GM13976 (cell line): Measurements from ENCODE around the gene CAB39L.

Experiments
- DNase-seq: peaks from one replicate; pipeline ENCODE4 v3.0.0; 2012; ENCODE audit warnings: low spot score
- CTCF ChIP-seq: IDR thresholded peaks from 2 replicates; pipeline ENCODE4 v1.5.1; 2012; ENCODE audit warnings: borderline replicate concordance, mild to moderate bottlenecking; ENCODE audit not compliant: insufficient read depth; ENCODE audit errors: extremely low read depth, missing control alignments, control extremely low read depth
- in situ Hi-C: fragments of 300-500 bp; cut with MboI; formaldehyde crosslinking; loops from one replicate; pipeline ENCODE4 v1.12.0; 2022; ENCODE audit warnings: low sequenced_read_pairs, mixed read lengths, inconsistent platforms; ENCODE audit not compliant: unreplicated experiment

The CAB39L gene

GRCh38 chr13:49319551-49319950 is 124.3 kb downstream of the CAB39L start:
- in situ Hi-C loops: no loop called here
- DNase-seq: no peak

GRCh38 chr13:49315756-49316482 is 127.9 kb downstream of the CAB39L start:
- no peak for TF ChIP-seq CTCF
- in situ Hi-C loops: no loop called here
- DNase-seq: no peak

More at GRCh38 chr13:49319551-49319950, 124.3 kb downstream of the CAB39L start:
- no peak for TF ChIP-seq CTCF

- TF ChIP-seq CTCF: no peak
- in situ Hi-C loops: no loop called here
- DNase-seq: no peak
Measured at GRCh38 chr13:49315036-49315565, 128.8 kb downstream of the CAB39L start.

- no peak for TF ChIP-seq CTCF
- in situ Hi-C loops: no loop called here
- DNase-seq: no peak
Measured at GRCh38 chr13:49314344-49314882, 129.5 kb downstream of the CAB39L start.

GRCh38 chr13:49311816-49312215 is 132.0 kb downstream of the CAB39L start:
- in situ Hi-C loops: no loop called here
- no peak for TF ChIP-seq CTCF

GRCh38 chr13:49310251-49310650 is 133.6 kb downstream of the CAB39L start:
- TF ChIP-seq CTCF: no peak
- in situ Hi-C loops: no loop called here
- DNase-seq: no peak

More at GRCh38 chr13:49311816-49312215, 132.0 kb downstream of the CAB39L start:
- DNase-seq: no peak
